Cardiac fibroblast (primary cell): ENCODE data around the gene ELAPOR1.
"Not testable (repeated sequence)": the region's sequence is repeated elsewhere in the genome, so short reads cannot be mapped to it uniquely, and the experiment has no call there.

ENCODE experiments used
- DNase-seq, 2 donors: peaks; one replicate each; pipeline versions ENCODE4 v3.0.0 to v3.0.0-alpha.2; 2010; ENCODE audit warnings: low read depth in 2 of 2
- H3K4me3 ChIP-seq, 2 donors: replicated peaks in 1 of 2; 1 replicate in 1 of 2; 2 replicates in 1 of 2; pipeline ENCODE4 v1.5.1; 2011; ENCODE audit warnings: low read depth in 2 of 2, low read length in 2 of 2, mild to moderate bottlenecking in 2 of 2, moderate library complexity in 1 of 2
- TF ChIP-seq, protein P1 (sequence below): IDR thresholded peaks from one replicate; pipeline ENCODE4 v1.5.1; 2011; ENCODE audit warnings: low read depth, mild to moderate bottlenecking, low read length, inconsistent platforms

The ELAPOR1 gene

DNA sequence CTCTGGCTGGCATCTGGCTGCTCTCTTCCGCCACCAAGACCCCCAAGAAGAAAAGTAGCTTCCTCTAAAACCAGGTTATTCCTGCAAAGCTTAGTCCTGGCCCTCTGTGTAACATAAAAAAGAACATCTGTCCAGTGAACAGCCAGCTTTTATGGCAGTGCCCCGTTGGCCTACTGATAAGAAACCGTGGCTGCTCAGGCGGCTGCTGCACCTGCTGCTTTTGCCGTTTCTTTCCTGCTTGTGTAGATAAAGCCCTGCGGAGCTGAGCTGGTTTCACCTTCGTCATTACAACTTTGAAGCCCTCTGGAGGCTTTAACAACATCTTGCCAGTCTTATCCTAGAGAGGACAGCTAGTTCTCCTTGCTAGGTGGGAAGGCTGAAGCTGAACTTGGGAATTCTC, 20.5 kb downstream of the ELAPOR1 start:
- DNase-seq: no peak
- H3K4me3 ChIP-seq: no peak overlapping the region
- TF ChIP-seq, protein P1, sequence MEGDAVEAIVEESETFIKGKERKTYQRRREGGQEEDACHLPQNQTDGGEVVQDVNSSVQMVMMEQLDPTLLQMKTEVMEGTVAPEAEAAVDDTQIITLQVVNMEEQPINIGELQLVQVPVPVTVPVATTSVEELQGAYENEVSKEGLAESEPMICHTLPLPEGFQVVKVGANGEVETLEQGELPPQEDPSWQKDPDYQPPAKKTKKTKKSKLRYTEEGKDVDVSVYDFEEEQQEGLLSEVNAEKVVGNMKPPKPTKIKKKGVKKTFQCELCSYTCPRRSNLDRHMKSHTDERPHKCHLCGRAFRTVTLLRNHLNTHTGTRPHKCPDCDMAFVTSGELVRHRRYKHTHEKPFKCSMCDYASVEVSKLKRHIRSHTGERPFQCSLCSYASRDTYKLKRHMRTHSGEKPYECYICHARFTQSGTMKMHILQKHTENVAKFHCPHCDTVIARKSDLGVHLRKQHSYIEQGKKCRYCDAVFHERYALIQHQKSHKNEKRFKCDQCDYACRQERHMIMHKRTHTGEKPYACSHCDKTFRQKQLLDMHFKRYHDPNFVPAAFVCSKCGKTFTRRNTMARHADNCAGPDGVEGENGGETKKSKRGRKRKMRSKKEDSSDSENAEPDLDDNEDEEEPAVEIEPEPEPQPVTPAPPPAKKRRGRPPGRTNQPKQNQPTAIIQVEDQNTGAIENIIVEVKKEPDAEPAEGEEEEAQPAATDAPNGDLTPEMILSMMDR: no peak

DNA sequence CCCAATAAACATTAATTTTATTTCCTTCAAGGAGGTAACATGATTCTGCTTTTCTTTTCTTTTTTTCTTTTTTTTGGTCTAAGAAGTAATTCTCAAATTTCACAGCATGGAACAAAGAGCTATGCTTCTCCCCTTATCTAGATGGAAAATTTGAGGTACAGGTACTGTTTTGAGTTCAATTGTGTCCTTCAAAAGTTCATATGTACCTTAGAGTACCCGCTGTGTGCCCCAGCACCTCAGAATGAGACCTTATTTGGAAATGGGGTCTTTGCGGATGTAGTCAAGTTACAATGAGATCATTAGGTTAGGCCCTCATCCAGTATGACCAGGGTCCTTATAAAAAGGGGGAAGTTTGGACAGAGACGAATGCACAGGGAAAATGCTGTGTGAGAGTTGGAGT, 22.0 kb downstream of the ELAPOR1 start:
- H3K4me3 ChIP-seq: no peak overlapping the region
- no peak for DNase-seq
- TF ChIP-seq, protein P1: no peak

DNA sequence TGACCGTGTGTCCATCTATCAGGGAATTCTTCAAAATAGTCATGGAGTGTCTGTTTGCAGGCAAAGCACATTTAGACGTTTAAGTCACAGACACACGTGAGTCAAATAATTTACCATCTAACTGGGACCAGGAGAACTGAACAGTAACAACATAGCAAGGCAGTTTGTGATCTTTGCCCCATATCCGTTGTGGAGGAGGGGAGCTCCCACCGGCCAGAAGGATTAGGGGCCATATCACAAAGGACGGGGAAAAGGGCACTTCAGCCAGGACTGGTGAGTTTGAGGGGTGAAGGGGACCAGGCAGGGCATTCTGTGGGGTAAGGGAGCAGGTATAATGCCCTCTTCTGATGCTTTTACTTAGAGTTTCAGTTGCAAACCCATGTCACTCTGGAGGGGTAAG, 22.9 kb downstream of the ELAPOR1 start:
- TF ChIP-seq, protein P1: no peak
- no peak overlapping the region for H3K4me3 ChIP-seq
- no peak for DNase-seq

DNA sequence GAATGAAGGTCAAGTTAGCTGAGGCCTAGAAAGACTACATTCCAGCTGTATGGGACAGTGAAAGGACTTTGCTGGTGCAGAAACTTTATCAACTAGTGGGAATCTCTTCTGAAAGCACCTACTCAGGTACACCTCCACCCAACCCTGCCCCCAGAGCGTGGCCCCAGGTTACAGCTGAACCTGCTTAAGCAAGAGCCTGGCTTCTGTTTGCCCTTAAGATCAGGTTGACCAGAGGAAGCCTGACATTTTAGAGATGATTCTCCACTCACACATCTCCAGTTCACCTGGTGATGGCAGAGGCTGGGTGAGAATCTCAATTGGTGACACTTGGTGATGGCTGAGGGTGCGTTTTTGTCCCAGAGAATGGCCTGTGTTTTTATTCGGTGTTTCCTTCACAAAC, 24.0 kb downstream of the ELAPOR1 start:
- TF ChIP-seq, protein P1: no peak

DNA sequence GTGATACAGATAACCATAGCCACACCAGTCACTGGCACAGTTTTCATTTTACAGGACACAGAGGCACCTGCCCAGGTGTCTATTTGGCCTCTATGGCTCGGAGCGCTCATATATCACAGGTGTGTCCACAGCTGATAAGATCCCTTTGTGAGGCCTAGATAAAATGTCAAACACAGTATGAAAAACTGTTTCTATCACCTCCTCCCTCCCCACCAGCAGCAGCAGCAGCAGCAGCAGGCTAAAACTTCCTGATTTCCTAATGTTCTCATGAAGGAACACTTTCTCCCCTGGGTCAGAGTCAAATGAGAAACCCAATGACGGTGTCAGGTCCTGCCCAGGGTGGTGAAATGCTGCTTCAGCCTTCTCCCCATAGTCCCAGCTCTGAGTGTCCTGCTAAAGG, 24.4 kb downstream of the ELAPOR1 start:
- no peak for DNase-seq
- H3K4me3 ChIP-seq: no peak overlapping the region
- TF ChIP-seq, protein P1: no peak

More for the DNA sequence above, 24.0 kb downstream of the ELAPOR1 start:
- H3K4me3 ChIP-seq: no peak overlapping the region
- DNase-seq: no peak

DNA sequence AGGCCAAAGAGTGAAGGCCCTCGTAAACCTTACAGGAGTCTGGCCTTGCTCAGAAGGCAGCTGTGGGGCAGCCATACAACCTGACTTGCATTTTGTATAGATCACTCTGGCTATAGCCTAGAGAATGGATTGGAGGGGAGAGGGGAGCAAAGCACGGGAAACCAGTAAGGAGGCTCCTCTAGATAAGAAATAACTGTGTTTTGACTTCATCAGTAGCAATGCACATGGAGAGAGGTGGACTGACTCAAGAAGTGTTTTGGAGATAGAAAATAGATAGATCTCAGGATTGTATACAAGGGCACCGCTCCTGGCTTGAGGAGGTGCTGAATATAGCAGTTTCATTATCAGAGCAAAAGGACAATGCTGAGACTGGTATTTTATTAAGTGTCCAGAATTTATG, 26.5 kb downstream of the ELAPOR1 start:
- TF ChIP-seq, protein P1: no peak
- no peak for DNase-seq
- H3K4me3 ChIP-seq: no peak overlapping the region

DNA sequence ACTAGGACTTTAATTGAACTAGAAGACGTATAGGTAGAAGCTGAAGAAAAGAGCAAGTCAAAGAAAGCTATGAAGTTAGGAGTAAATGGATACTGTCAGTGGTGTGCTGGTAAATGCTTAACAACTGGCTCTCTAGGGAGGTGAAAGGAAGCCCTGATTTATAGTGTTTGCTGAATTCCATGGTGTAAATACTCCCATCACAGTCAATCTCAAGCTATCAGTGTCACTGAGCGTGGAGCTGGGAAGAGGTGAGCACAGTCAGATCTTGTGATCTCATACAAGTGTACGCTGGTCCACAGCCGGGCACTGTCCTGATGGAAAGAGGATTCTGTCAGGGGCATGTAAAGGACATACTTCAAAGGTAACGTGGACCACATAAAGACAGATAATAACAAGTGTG, 28.3 kb downstream of the ELAPOR1 start:
- H3K4me3 ChIP-seq: no peak overlapping the region
- TF ChIP-seq, protein P1: no peak
- DNase-seq: no peak

DNA sequence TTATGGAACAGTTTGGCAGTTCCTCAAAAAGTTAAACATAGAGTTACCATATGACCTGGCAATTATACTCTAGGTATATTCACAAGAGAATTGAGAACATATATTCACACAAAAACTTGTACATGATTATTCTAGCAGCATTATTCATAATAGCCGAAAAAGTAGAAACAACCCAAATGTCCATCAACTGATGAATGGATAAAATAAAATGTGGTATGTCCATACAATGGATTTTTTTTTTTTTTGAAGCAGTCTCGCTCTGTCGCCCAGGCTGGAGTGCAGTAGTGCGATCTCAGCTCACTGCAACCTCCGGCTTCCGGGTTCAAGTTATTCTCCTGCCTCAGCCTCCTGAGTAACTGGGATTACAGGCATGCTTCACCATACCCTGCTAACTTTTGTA, 28.8 kb downstream of the ELAPOR1 start:
- DNase-seq, H3K4me3 ChIP-seq: not testable (repeated sequence)
